DMS 273 (cell line): Measurements from ENCODE around the gene KIAA1958.

Experiments used
- DNase-seq: peaks from one replicate; lab custom pipeline; 2025; ENCODE audit not compliant: unreplicated experiment; lab: John Stamatoyannopoulos, UW

Gene KIAA1958

GRCh38 chr9:112486221-112487007 is at the start of gene KIAA1958:
KIAA1958 (plus strand) TSS chr9:112486827; CDS start chr9:112574081, 87,254 bp downstream.
- DNase-seq = peak; percentile 94

DNA sequence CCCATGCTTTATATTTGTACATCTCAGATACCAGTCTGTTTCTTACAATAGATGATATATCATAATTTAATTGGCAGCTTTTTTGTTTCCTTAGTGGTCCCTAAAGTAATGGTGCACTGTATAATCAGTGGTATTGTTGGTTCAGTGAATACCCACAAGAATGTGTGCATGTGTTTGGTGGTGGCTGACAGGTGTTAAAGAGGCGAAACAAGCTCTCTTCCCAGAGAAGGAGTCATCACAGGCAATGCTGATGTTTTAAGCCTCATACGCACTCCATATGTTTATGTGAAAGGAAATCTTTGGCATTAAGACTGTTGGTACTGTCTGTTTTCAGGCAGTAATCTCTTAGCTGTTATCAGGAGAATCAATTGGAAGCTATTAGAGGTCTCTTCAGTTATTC is 49.2 kb upstream of the KIAA1958 start:
- no peak for DNase-seq

GRCh38 chr9:112439171-112439570 is 47.5 kb upstream of the KIAA1958 start:
- DNase-seq = peak; percentile 22

GRCh38 chr9:112439825-112440224 is 46.8 kb upstream of the KIAA1958 start:
- peak; percentile 12 for DNase-seq

GRCh38 chr9:112443200-112443599 is 43.4 kb upstream of the KIAA1958 start:
- peak; percentile 16 for DNase-seq

DNA sequence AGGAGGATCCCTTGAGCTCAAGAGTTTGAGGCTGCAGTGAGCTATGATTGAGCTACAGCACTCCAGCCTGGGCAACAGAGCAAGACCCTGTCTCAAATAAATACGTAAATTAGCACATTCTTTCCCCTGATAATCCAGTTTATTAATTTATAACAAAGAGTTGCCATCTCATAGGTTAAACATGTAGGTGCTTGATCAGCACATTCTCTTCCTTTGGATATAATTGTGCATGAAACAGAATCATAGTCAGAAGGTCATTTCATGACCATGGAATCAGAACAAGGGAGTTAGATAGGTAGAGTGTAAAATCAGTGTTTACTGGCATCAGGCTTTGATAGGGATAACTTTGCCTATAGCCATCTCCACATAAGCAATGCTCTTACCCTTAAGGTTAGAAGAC is 43.0 kb upstream of the KIAA1958 start:
- no peak for DNase-seq

DNA sequence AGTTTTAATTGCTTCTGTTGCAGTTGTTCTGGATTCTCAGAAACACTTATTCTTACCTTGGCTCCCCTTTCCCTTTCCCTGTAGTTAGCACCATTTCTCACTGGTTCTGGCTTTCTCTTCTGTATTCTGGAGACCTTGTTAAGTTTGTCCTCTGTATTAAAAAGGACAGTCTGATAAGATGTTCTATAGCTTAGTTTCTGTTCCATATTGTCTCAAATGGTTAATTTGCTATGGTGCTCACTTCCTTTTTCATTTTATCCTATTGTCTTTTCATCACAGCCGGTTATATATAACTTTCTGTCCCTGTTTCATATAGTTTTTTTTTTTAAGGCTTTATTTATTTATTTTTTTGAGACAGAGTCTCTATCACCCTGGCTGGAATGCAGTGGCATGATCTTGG is 41.4 kb upstream of the KIAA1958 start:
- no peak for DNase-seq

- no peak for DNase-seq
These were observed 40.5 kb upstream of the KIAA1958 start for GRCh38 chr9:112446080-112446479.

GRCh38 chr9:112446526-112446925 is 40.1 kb upstream of the KIAA1958 start:
- no peak for DNase-seq

DNA sequence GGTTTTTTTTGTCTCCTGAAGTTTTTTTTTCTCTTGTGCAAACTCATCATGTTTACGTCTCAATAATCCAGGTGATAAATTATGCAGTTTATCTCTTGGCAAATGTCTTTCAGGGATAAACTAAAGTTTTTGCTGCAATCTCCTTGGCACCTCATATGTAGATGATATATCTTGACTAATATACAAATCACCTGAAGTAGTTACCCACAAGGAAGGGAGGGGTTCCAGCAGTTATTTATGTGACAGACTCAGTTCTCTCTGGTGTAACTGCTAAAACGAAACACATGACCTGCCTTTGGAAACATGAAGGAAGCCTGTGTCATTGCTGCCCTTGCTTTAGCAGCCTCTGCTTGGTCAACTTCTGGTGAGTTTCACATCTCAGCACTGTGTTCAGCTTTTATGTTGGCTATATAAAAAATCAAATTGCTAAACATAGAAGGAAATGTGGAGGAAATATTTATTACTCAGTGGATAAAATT is 39.3 kb upstream of the KIAA1958 start:
- no peak for DNase-seq

- no peak for DNase-seq
These were observed 23.8 kb upstream of the KIAA1958 start for GRCh38 chr9:112462855-112463254.

GRCh38 chr9:112465352-112465751 is 21.3 kb upstream of the KIAA1958 start:
- no peak for DNase-seq

GRCh38 chr9:112472996-112473395 is 13.6 kb upstream of the KIAA1958 start:
- DNase-seq = no peak

DNA sequence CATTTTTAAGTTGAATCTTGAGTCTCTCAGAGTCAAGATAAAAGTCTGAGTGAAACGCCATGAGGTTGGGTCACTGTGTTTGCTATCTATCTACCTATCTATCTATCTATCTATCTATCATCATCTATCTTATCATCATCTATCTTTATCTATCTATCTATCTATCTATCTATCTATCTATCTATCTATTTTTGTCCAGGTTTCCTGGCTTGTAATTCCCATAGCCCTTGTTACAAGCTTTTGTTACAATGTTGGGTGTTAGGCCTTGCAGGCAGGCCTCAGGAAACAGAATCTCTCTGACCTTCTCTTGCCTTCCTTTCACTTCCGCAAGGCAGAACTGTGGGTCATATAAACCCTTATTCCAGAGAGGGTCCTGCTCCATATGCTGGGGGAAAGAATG is 12.6 kb upstream of the KIAA1958 start:
- no peak for DNase-seq

GRCh38 chr9:112475318-112475717 is 11.3 kb upstream of the KIAA1958 start:
- no peak for DNase-seq

GRCh38 chr9:112477330-112477729 is 9.3 kb upstream of the KIAA1958 start:
- no peak for DNase-seq

DNA sequence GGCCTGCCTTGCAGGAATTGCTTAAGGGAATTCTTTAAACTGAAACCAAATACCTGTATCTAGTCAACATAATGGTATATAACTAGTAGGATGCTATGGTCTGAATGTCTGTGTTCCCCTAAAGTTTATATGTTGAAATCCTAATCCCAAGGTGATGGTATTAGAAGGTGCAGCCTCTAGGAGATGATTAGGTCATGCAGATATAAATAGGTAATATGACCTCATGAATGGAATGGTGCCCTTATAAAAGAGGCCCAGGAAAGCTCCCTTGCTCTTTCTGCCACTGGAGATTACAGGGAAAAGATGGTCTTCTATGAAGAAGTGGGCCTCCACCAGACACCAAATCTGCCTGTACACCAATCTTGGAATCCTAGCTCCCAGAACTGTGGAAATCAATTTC is 7.4 kb upstream of the KIAA1958 start:
- no peak for DNase-seq

DNA sequence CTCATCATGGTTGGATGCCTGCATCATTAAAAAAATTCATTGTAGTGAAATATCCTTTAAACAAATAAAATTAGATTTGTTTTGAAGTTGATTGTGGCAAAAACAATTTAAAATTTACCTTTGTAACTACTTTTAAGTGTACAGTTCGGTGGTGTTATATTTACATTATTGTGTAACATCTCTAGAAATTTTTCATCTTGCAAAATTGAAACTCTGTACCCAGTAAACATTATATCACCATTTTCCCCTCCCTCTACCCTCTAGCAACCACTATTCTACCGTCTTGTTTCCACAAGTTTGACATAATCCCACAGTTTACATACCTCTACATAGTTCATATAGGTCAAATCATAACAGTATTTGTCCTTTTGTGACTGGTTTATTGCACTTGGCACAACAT is 2.0 kb upstream of the KIAA1958 start:
- no peak for DNase-seq

GRCh38 chr9:112485574-112485973 is 1.1 kb upstream of the KIAA1958 start:
- DNase-seq = no peak

GRCh38 chr9:112487008-112487798 is 576 bp downstream of the KIAA1958 start:
- peak; percentile 80 for DNase-seq

GRCh38 chr9:112487799-112488340 is 1.2 kb downstream of the KIAA1958 start:
- DNase-seq = peak; percentile 58

- DNase-seq = peak; percentile 45
These were observed 2.5 kb downstream of the KIAA1958 start for GRCh38 chr9:112489039-112489546.
